Motor neuron (in vitro differentiated cells): ENCODE results near the gene ADAM15. TPM values are rescaled to one million over a fixed set of nuclear protein-coding genes. Genes with fewer than 3 reads are reported as not detected.

Experiments
- total RNA-seq, 8 experiments: library from RNA; unstranded; fragments of 300-600 nt; gene quantifications; 2 replicates each; pipeline versions ENCODE4 v1.2.3 to v1.2.4, GENCODE V29; 2022

ADAM15 gene
- total RNA-seq, 8 experiments from 2014 or later = 15.7 to 76.9 (median 28.1) TPM

Other genes starting within 250 kb of the ADAM15 start
- gene KCNN3, start 181.0 kb upstream of the ADAM15 start, total RNA-seq = 10 to 100 TPM in 1 of 8 experiments, 1 to 10 TPM in 4, under 1 TPM in 3; 0.50 to 16.1 (median 1.5) TPM
- 10 to 100 TPM; 11.5 to 47.1 (median 24.6) TPM for gene PMVK, start 114.6 kb upstream of the ADAM15 start, total RNA-seq
- gene PBXIP1, start 95.2 kb upstream of the ADAM15 start, total RNA-seq = 100 to 1,000 TPM in 2 of 8 experiments, 10 to 100 TPM in 6; 12.4 to 156 (median 30.8) TPM
- 10 to 100 TPM; 14.4 to 49.9 (median 26.5) TPM for gene PYGO2, start 89.5 kb upstream of the ADAM15 start, total RNA-seq
- gene SHC1, start 80.6 kb upstream of the ADAM15 start, total RNA-seq = 100 to 1,000 TPM in 2 of 8 experiments, 10 to 100 TPM in 6; 24.8 to 184 (median 53.5) TPM
- gene CKS1B, start 76.6 kb upstream of the ADAM15 start, total RNA-seq = 100 to 1,000 TPM in 1 of 8 experiments, 10 to 100 TPM in 7; 21.6 to 257 (median 42.5) TPM
- gene FLAD1, start 68.0 kb upstream of the ADAM15 start, total RNA-seq = 10 to 100 TPM; 34.1 to 76.9 (median 49.2) TPM
- 1 to 10 TPM in 4 of 8 experiments, under 1 TPM in 3, not detected in 1; 0.38 to 3.4 (median 1.3) TPM for gene LENEP, start 57.7 kb upstream of the ADAM15 start, total RNA-seq
- 10 to 100 TPM in 3 of 8 experiments, 1 to 10 TPM in 5; 3.1 to 26.9 (median 8.6) TPM for gene ZBTB7B, start 48.5 kb upstream of the ADAM15 start, total RNA-seq
- gene DCST2, start 17.5 kb upstream of the ADAM15 start, total RNA-seq = 1 to 10 TPM in 2 of 8 experiments, under 1 TPM in 5, not detected in 1; 0.22 to 2.8 (median 0.78) TPM
- under 1 TPM in 2 of 8 experiments, not detected in 6; 0.16 to 1.00 TPM for gene DCST1, start 17.5 kb upstream of the ADAM15 start, total RNA-seq
- 10 to 100 TPM in 2 of 8 experiments, 1 to 10 TPM in 6; 5.4 to 10.9 (median 7.7) TPM for gene EFNA4, start 12.4 kb downstream of the ADAM15 start, total RNA-seq
- gene EFNA3, start 27.5 kb downstream of the ADAM15 start, total RNA-seq = 10 to 100 TPM in 5 of 8 experiments, 1 to 10 TPM in 2, under 1 TPM in 1; 0.71 to 53.7 (median 27.8) TPM
- 10 to 100 TPM in 2 of 8 experiments, 1 to 10 TPM in 5, under 1 TPM in 1; 0.92 to 61.0 (median 1.6) TPM for gene EFNA1, start 76.6 kb downstream of the ADAM15 start, total RNA-seq
- 10 to 100 TPM; 11.7 to 54.8 (median 18.9) TPM for gene SLC50A1, start 84.5 kb downstream of the ADAM15 start, total RNA-seq
- 100 to 1,000 TPM in 4 of 8 experiments, 10 to 100 TPM in 4; 54.1 to 173 (median 119) TPM for gene DPM3, start 89.2 kb downstream of the ADAM15 start, total RNA-seq
- 100 to 1,000 TPM; 166 to 272 (median 202) TPM for gene KRTCAP2, start 122.0 kb downstream of the ADAM15 start, total RNA-seq
- gene TRIM46, start 122.5 kb downstream of the ADAM15 start, total RNA-seq = 10 to 100 TPM in 4 of 8 experiments, 1 to 10 TPM in 2, under 1 TPM in 2; 0.20 to 20.2 (median 11.4) TPM
- gene THBS3, start 156.6 kb downstream of the ADAM15 start, total RNA-seq = 10 to 100 TPM; 12.4 to 51.2 (median 21.0) TPM
- 10 to 100 TPM; 32.9 to 65.0 (median 44.2) TPM for gene MTX1, start 157.4 kb downstream of the ADAM15 start, total RNA-seq
- gene ENTREP3, start 204.2 kb downstream of the ADAM15 start, total RNA-seq = 10 to 100 TPM in 6 of 8 experiments, 1 to 10 TPM in 2; 5.5 to 38.6 (median 22.6) TPM
- gene SCAMP3, start 211.0 kb downstream of the ADAM15 start, total RNA-seq = 100 to 1,000 TPM in 3 of 8 experiments, 10 to 100 TPM in 5; 52.0 to 115 (median 80.0) TPM
- gene CLK2, start 222.2 kb downstream of the ADAM15 start, total RNA-seq = 100 to 1,000 TPM in 1 of 8 experiments, 10 to 100 TPM in 7; 25.4 to 103 (median 48.0) TPM
- gene HCN3, start 226.1 kb downstream of the ADAM15 start, total RNA-seq = 10 to 100 TPM in 5 of 8 experiments, 1 to 10 TPM in 2, under 1 TPM in 1; 0.76 to 33.4 (median 12.1) TPM